Caco-2 (cell line): ENCODE measurements around the gene LRP3. TPM values are rescaled to one million over a fixed set of nuclear protein-coding genes. Genes with fewer than 3 reads are reported as not detected.

Source experiments
- BruUV-seq: library from RNA; stranded (reverse); fragments of 400-500 nt; replicated peaks from 2 replicates; lab custom pipeline; 2021; lab: Mats Ljungman, UMichigan
- CTCF ChIA-PET: fragments of 300-600 bp; sonication (Branson Sonifier 250); formaldehyde crosslinking; loops from one replicate; lab custom pipeline; 2022; ENCODE audit warnings: antibody characterized with exemption; lab: Charles Lee
- POLR2A ChIA-PET: fragments of 300-600 bp; sonication (Branson Sonifier 250); formaldehyde crosslinking; loops from one replicate; lab custom pipeline; 2022; ENCODE audit warnings: antibody characterized with exemption; lab: Charles Lee
- DNase-seq, 2 experiments: peaks; one replicate each; pipeline versions ENCODE4 v3.0.0 to v3.0.0-alpha.2; 2020 to 2022
- H3K27me3 ChIP-seq: replicated peaks from 2 replicates; pipeline ENCODE4 v1.6.0; 2011; ENCODE audit warnings: low read length; ENCODE audit not compliant: control insufficient read depth, insufficient read depth
- H3K36me3 ChIP-seq: 2 replicates; pipeline ENCODE4 v1.5.1; 2011; ENCODE audit warnings: low read length; ENCODE audit not compliant: control insufficient read depth, insufficient read depth
- H3K4me1 ChIP-seq: fragments of 250-450 bp; sonication (Bioruptor Pico); 2 replicates; pipeline ENCODE4 v1.5.1; 2020; ENCODE audit warnings: mild to moderate bottlenecking
- H3K4me3 ChIP-seq: 2 replicates; pipeline ENCODE4 v1.5.1; 2011; ENCODE audit warnings: low read depth, mild to moderate bottlenecking, control low read depth, low read length
- H3K9me3 ChIP-seq: fragments of 250-450 bp; sonication (Bioruptor Pico); 2 replicates; pipeline ENCODE4 v1.5.1; 2020; ENCODE audit warnings: mild to moderate bottlenecking, moderate library complexity
- H3K27ac Mint-ChIP-seq: one replicate; pipeline ENCODE4 v1.8.0; 2022; ENCODE audit warnings: mixed read lengths; ENCODE audit not compliant: unreplicated experiment
- H3K27me3 Mint-ChIP-seq: one replicate; pipeline ENCODE4 v1.8.0; 2022; ENCODE audit warnings: mixed read lengths; ENCODE audit not compliant: insufficient read depth, unreplicated experiment
- H3K36me3 Mint-ChIP-seq: one replicate; pipeline ENCODE4 v1.8.0; 2022; ENCODE audit warnings: mild to moderate bottlenecking, mixed read lengths; ENCODE audit not compliant: insufficient read depth, unreplicated experiment
- H3K4me1 Mint-ChIP-seq: one replicate; pipeline ENCODE4 v1.8.0; 2022; ENCODE audit warnings: low read depth, mixed read lengths; ENCODE audit not compliant: unreplicated experiment
- H3K4me3 Mint-ChIP-seq: one replicate; pipeline ENCODE4 v1.8.0; 2022; ENCODE audit warnings: mild to moderate bottlenecking, moderate library complexity, mixed read lengths; ENCODE audit not compliant: unreplicated experiment
- H3K9me3 Mint-ChIP-seq: one replicate; pipeline ENCODE4 v1.8.0; 2022; ENCODE audit warnings: mixed read lengths; ENCODE audit not compliant: unreplicated experiment
- intact Hi-C: fragments of 100-400 bp; cut with micrococcal nuclease; formaldehyde crosslinking; loops from one replicate; pipeline ENCODE4 v1.10.0; 2022; ENCODE audit not compliant: unreplicated experiment
- total RNA-seq: library from RNA; stranded (reverse); gene quantifications from 2 replicates; pipeline ENCODE4 v1.2.3, GENCODE V29; 2022
- TF ChIP-seq, protein P1 (sequence below), 2 experiments: fragments of 200-600 bp in 1 of 2; IDR thresholded peaks; 1 replicate in 1 of 2; 2 replicates in 1 of 2; pipeline versions ENCODE4 v1.5.1 to v1.8.0; 2011 to 2022; ENCODE audit warnings: antibody characterized with exemption in 1 of 2, control low read depth in 1 of 2, inconsistent platforms in 1 of 2, low read depth in 1 of 2, low read length in 1 of 2, mild to moderate bottlenecking in 1 of 2, moderate library complexity in 1 of 2; ENCODE audit not compliant: insufficient read depth in 1 of 2, severe bottlenecking in 1 of 2, unreplicated experiment in 1 of 2

Gene LRP3
- total RNA-seq, 1 experiment from 2014 or later, result 22.8 TPM

DNA sequence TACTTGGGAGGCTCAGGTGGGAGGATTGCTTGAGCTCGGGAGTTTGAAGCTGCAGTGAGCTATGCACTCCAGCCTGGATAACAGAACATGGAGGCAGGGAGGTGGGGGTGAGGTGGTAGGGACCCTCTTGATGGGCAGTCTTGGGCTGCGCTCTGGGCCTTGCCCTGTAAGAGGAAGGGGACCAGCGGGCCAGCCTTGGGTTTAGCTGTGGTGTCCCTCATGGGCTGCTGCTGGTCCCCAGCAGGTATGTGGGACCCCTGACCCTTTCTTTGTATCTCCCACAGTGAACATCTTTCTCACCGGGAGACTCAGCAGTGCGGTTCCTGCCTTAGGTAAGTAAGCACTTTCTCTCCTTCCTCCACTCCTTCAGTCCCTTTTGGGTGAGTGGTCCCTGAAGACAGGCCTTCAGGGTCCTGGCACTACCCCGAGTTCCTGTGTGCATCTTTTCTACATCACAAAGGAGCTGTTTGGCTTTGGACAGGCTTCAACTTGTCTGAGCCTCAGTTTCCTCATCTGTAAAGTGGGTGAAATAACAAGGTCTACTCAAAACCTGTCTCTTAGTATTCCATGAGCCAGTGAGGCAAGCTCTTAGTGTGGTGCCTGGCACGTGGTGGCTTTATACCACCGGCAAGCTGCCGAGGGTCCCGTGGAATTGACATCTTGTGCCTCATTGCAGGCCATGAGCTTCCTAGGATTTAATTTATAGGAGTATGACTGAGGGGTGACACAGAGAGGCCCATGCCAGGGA lies 2.5 kb downstream of the LRP3 start:
- TF ChIP-seq, protein P1, sequence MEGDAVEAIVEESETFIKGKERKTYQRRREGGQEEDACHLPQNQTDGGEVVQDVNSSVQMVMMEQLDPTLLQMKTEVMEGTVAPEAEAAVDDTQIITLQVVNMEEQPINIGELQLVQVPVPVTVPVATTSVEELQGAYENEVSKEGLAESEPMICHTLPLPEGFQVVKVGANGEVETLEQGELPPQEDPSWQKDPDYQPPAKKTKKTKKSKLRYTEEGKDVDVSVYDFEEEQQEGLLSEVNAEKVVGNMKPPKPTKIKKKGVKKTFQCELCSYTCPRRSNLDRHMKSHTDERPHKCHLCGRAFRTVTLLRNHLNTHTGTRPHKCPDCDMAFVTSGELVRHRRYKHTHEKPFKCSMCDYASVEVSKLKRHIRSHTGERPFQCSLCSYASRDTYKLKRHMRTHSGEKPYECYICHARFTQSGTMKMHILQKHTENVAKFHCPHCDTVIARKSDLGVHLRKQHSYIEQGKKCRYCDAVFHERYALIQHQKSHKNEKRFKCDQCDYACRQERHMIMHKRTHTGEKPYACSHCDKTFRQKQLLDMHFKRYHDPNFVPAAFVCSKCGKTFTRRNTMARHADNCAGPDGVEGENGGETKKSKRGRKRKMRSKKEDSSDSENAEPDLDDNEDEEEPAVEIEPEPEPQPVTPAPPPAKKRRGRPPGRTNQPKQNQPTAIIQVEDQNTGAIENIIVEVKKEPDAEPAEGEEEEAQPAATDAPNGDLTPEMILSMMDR (IDR thresholded peaks at IDR 0.05; ENCODE audit: insufficient read depth in 1 of 2, low read depth in 1 of 2, low read length in 1 of 2, severe bottlenecking in 1 of 2, unreplicated experiment in 1 of 2), result no peak

GRCh38 chr19:33197591-33198000 lies 3.5 kb downstream of the LRP3 start:
- peaks cover 6% of the 10 kb centered on the region for H3K36me3 Mint-ChIP-seq
- no peak overlapping the region for H3K4me3 Mint-ChIP-seq
- no peaks in the 10 kb centered on the region for H3K36me3 ChIP-seq
- no peak overlapping the region for H3K4me3 ChIP-seq
- BruUV-seq, result no TSS peak
- no peaks in the 10 kb centered on the region for H3K9me3 Mint-ChIP-seq
- no peaks in the 10 kb centered on the region for H3K9me3 ChIP-seq
- ChIA-PET CTCF (interaction anchor here (3.0 kb wide), 1 partner anchor 13 kb away, joined by 11 read pairs; no protein-coding TSS in a partner anchor), POLR2A (no interaction called here)
- no peaks in the 10 kb centered on the region for H3K27me3 ChIP-seq
- intact Hi-C loops, result no loop called here
- H3K4me1 Mint-ChIP-seq, result no peaks in the 10 kb centered on the region
- no peaks in the 10 kb centered on the region for H3K27me3 Mint-ChIP-seq
- H3K27ac Mint-ChIP-seq, result no peak overlapping the region
- TF ChIP-seq, protein P1 (IDR thresholded peaks at IDR 0.05; ENCODE audit: insufficient read depth in 1 of 2, low read depth in 1 of 2, low read length in 1 of 2, severe bottlenecking in 1 of 2, unreplicated experiment in 1 of 2), result no peak
- DNase-seq, result no peak
- peaks cover 11% of the 10 kb centered on the region; the same call in 1 of the 2 replicates for H3K4me1 ChIP-seq

More for the DNA sequence above, 2.5 kb downstream of the LRP3 start:
- Mint-ChIP-seq H3K4me1 (no peaks in the 10 kb centered on the region), H3K4me3 (peak overlapping the region; percentile 37), H3K36me3 (peaks cover 6% of the 10 kb centered on the region), H3K27ac (no peak overlapping the region), H3K9me3 (no peaks in the 10 kb centered on the region), H3K27me3 (peaks cover 2% of the 10 kb centered on the region)
- no peaks in the 10 kb centered on the region for H3K27me3 ChIP-seq
- ChIA-PET CTCF (interaction anchor here (0.8 to 3.0 kb wide), 3 partner anchors 12 to 20 kb away, joined by 4 to 11 read pairs (median 11); no protein-coding TSS in a partner anchor), POLR2A (no interaction called here)
- no peak for DNase-seq
- no peaks in the 10 kb centered on the region for H3K9me3 ChIP-seq
- BruUV-seq, result no TSS peak
- peaks cover 11% of the 10 kb centered on the region; the same call in 1 of the 2 replicates for H3K4me1 ChIP-seq
- no peak overlapping the region for H3K4me3 ChIP-seq
- intact Hi-C loops, result no loop called here
- H3K36me3 ChIP-seq, result no peaks in the 10 kb centered on the region

GRCh38 chr19:33198169-33198568 lies 4.0 kb downstream of the LRP3 start:
- no TSS peak for BruUV-seq
- no peak for DNase-seq
- Mint-ChIP-seq H3K9me3 (no peaks in the 10 kb centered on the region), H3K27me3 (no peaks in the 10 kb centered on the region), H3K36me3 (peaks cover 6% of the 10 kb centered on the region), H3K4me1 (no peaks in the 10 kb centered on the region), H3K27ac (no peak overlapping the region), H3K4me3 (no peak overlapping the region)
- Histone ChIP-seq H3K9me3 (no peaks in the 10 kb centered on the region), H3K27me3 (no peaks in the 10 kb centered on the region), H3K36me3 (no peaks in the 10 kb centered on the region; the same call in 1 of the 2 replicates), H3K4me1 (peaks cover 11% of the 10 kb centered on the region; the same call in 1 of the 2 replicates), H3K4me3 (no peak overlapping the region)
- intact Hi-C loops, result no loop called here
- TF ChIP-seq, protein P1 (IDR thresholded peaks at IDR 0.05; ENCODE audit: insufficient read depth in 1 of 2, low read depth in 1 of 2, low read length in 1 of 2, severe bottlenecking in 1 of 2, unreplicated experiment in 1 of 2), result no peak
- CTCF ChIA-PET, result interaction anchor here (3.0 kb wide), 1 partner anchor 14 kb away, joined by 11 read pairs; no protein-coding TSS in a partner anchor
- POLR2A ChIA-PET, result no interaction called here
